22Rv1 (cell line): ENCODE data around the gene MAN1C1.
"Not testable (repeated sequence)": the region's sequence is repeated elsewhere in the genome, so short reads cannot be mapped to it uniquely, and the experiment has no call there.

Source experiments
- H3K27ac ChIP-seq: fragments of 450-650 bp; 2 replicates; pipeline ENCODE4 v1.5.1; 2017
- CTCF ChIP-seq: fragments of 450-650 bp; IDR thresholded peaks from 2 replicates; pipeline ENCODE4 v1.5.1; 2017; ENCODE audit warnings: mild to moderate bottlenecking
- ZFX ChIP-seq: fragments of 450-650 bp; IDR thresholded peaks from 2 replicates; pipeline ENCODE4 v1.6.1; 2017; ENCODE audit warnings: antibody characterized with exemption, borderline replicate concordance

MAN1C1 gene

DNA sequence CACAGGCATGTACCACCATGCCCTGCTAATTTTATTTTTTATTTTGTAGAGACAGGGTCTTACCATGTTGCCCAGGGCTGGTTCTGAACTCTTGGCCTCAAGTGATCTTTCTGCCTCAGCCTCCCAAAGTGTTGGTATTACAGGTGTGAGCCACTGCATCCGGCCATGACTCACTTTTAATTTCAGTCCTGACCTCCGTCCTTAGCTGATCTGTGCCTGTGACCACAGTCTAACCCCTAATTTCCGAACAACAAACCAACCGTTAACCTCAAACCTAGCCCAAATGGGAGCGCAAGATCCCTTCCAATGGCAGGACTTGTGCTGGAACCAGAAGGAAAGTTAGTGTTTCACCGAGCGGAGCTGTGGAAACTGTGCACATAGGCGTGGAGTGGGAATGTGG lies 29.3 kb upstream of the MAN1C1 start:
- H3K27ac ChIP-seq, result no peak overlapping the region

DNA sequence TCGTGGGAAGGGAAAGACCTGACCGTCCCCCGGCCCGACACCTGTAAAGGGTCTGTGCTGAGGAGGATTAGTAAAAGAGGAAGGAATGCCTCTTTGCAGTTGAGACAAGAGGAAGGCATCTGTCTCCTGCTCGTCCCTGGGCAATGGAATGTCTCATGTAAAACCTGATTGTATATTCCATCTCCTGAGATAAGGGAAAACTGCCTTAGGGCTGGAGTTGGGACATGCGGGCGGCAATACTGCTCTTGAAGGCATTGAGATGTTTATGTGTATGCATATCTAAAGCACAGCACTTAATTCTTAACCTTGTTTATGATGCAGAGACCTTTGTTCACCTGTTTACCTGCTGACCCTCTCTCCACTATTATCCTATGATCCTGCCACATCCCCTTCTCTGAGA lies 28.4 kb upstream of the MAN1C1 start:
- peak overlapping the region; percentile 26; the same call in 1 of the 2 replicates for H3K27ac ChIP-seq

More for the DNA sequence above, 29.3 kb upstream of the MAN1C1 start:
- TF ChIP-seq ZFX (no peak), CTCF (no peak)

DNA sequence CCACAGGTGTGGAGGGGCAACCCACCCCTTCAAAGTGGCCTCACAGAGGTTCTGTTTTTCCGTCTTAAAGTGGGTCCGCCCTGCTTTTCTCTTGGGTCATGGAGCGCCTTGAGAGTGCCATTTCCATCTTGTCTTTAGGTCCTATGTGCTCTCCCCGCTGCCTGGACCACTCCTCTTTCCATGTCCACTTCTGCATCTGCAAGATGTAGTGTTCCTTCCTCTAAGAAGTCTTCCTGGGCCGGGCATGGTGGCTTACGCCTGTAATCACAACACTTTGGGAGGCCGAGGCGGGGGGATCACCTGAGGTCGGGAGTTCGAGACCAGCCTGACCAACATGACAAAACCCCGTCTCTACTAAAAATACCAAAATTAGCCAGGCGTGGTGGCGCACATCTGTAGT lies 27.8 kb upstream of the MAN1C1 start:
- H3K27ac ChIP-seq, result not testable (repeated sequence)

DNA sequence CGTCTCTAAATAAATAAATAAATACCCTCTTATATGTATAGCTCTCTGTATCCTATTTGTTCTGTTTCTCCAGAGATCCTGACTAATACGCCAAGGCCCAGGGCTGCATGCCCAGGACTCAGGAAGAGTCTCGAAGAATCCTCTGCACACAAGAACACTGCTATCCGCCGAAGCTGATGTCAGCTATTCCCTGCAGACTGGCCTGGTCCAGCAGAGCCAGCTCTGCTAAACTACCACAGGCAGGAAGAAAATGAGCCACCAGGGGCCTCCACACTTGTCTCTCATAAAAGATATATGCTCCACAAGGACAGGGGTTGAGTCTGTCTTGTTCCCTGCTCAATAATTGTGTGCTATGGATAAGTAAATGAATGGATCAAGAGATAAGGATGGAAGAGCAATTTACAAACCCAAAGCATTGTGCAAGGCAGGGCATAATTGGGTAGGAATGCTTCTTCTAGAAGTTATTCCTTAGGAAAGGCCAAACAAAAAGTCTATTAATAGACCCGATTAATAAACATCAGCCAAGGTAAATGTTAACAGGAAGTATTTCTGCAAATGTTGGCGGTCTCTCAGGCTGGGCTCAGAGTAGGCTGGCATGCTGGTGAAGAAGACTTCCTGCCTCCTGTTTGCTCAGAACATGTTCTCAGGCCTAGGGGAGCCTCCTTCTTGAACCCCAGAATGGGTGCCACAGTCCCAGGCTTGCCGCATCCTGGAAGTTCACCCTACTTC lies 26.3 kb upstream of the MAN1C1 start:
- peak overlapping the region; percentile 35; the same call in 1 of the 2 replicates for H3K27ac ChIP-seq
- TF ChIP-seq CTCF (peak; percentile 25), ZFX (no peak)

DNA sequence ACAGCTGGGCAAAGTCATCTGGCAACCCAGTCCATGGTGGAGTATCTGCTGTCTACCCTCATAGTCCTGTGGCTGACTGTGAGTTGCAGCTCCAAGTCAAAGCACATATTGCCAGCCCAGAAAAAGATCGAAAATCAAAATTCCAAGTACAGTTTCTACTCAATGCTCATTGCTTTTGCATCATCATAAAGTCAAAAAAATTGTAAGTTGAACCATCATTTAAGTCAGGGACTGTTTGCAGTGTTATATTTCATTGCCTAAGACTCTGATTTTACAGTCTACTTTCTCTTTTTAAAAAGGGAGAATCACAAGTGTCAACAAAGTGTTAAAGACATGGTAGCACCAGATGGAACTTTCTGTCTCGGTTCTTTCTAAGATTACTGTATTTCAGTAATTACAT lies 22.7 kb upstream of the MAN1C1 start:
- H3K27ac ChIP-seq, result no peak overlapping the region
- no peak for TF ChIP-seq CTCF
- TF ChIP-seq ZFX, result no peak

DNA sequence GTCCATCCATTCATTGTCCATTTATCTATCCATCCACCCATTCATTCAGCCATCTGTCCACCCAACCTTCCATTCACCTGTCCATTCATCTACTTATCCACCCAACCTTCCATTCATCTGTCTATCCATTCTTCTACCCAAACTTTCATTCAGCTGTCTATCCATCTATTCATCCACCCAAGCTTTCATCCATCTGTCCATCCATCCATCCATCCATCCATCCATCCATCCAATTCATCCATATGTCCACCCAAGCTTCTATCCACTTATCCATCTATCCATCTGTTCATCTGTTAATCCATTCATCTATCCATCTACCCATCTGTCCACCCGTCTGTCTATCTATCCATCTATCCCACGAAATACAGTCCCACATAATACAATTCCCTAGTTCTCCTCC lies 21.6 kb upstream of the MAN1C1 start:
- no peak for TF ChIP-seq CTCF
- TF ChIP-seq ZFX, result no peak
- no peak overlapping the region for H3K27ac ChIP-seq

GRCh38 chr1:25596641-25597040 lies 19.9 kb upstream of the MAN1C1 start:
- H3K27ac ChIP-seq, result not testable (repeated sequence)

DNA sequence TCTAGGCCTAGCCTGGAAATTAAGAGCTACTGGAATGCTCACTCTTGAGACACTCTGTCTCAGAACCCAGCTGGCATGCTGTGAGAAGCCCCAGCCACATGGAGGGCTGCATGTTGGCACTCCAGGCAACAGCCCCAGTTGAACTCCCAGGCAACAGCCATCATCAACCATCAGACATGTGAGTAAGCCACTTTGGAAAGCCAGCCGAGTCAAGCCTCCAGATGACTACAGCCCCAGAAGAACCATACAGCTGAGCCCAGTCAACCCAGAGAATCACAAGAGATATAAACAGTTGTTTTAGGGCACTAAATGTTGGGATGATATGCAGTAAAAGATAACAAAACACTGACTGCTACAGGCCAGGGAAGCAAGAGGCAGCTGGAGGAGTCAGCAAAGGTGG lies 17.7 kb upstream of the MAN1C1 start:
- H3K27ac ChIP-seq, result no peak overlapping the region
- TF ChIP-seq ZFX (no peak), CTCF (no peak)

- TF ChIP-seq CTCF, result no peak
- TF ChIP-seq ZFX, result no peak
- no peak overlapping the region for H3K27ac ChIP-seq
Observed at GRCh38 chr1:25599969-25600610, 16.5 kb upstream of the MAN1C1 start.

DNA sequence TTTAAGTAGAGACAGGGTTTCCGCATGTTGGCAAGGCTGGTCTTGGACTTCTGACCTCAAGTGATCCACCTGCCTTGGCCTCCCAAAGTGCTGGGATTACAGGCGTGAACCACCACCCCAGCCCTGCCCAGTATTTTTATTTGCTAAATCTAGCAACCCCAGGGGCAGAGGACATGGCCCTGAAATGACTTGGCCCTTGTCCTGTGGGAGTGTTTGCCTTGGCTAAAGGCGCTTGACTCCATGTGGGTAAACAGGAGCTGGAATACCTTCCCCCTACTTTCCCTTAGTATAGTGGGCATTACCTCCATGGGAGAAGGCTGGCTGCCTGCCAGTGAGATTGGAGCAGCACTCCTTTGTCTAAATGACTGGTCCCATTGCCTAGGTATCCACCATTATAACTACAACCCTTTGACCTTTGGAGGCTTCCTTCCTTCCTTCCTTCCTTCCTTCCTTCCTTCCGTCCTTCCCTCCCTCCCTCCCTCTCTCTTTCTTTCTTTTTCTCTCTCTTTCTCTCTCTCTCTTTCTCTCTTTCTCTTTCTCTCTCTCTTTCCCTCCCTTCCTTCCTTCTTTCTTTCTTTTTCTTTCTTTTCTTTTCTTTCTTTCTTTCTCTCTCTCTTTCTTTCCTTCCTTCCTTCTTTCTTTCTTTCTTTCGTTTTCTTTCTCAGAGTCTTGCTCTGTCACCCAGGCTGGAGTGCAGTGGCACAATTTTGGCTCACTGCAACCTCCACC lies 15.5 kb upstream of the MAN1C1 start:
- H3K27ac ChIP-seq, result not testable (repeated sequence)

DNA sequence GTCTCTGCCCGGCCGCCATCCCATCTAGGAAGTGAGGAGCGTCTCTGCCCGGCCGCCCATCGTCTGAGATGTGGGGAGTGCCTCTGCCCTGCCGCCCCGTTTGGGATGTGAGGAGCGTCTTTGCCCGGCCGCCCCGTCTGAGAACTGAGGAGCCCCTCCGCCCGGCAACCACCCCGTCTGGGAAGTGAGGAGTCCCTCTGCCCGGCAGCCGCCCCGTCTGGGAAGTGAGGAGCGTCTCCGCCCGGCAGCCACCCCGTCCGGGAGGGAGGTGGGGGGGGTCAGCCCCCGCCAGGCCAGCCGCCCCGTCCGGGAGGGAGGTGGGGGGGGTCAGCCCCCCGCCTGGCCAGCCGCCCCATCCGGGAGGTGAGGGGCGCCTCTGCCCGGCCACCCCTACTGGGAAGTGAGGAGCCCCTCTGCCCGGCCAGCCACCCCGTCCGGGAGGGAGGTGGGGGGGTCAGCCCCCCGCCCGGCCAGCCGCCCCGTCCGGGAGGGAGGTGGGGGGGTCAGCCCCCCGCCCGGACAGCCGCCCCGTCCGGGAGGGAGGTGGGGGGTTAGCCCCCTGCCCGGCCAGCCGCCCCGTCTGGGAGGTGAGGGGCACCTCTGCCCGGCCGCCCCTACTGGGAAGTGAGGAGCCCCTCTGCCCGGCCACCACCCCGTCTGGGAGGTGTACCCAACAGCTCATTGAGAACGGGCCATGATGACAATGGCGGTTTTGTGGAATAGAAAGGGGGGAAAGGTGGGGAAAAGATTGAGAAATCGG lies 12.6 kb upstream of the MAN1C1 start:
- not testable (repeated sequence) for H3K27ac ChIP-seq
